Measurements from ENCODE around the gene BHMT2.
A peak's percentile ranks its signal among the peaks of the same experiment; 100 is the strongest.

The BHMT2 gene

GRCh38 chr5:79074641-79075040 lies 5.1 kb downstream of the BHMT2 start:
- DNase-seq: peak in 1 of 2 experiments; percentile 28

- DNase-seq: no peak
Measured at GRCh38 chr5:79075646-79076426, 6.3 kb downstream of the BHMT2 start.

GRCh38 chr5:79076819-79077218 lies 7.3 kb downstream of the BHMT2 start:
- DNase-seq: no peak

DNA sequence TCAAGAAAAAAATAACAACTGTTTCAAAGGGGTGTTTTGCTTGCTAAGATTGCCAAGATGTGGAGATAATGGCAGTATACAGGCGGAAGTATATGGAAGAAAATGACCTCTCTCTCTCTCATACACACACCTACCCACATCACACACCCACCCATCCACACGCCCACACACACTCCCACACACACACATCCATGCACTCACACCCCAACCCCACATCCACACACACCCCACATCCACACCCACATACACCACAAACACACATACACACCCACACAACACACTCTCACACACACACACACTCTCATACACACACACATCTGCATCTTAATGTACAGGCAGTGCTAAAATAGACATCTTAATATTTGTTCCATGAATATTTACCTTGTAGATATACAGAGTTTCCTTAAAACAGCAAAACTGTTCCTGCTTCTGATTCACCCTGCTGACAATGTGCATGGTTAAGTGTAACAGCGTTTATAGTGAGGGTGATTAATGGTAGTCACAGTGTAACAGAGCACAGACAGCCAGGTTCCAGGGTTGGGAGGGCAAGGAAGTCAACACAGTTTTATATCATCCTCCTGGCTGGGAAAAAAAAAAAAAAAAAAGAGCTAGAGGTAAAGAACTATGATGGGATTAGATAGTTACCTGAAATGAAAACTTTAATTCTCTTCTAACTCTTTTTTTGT lies 8.3 kb downstream of the BHMT2 start:
- DNase-seq: no peak

GRCh38 chr5:79080804-79081203 lies 11.2 kb downstream of the BHMT2 start:
- no peak for DNase-seq

DNA sequence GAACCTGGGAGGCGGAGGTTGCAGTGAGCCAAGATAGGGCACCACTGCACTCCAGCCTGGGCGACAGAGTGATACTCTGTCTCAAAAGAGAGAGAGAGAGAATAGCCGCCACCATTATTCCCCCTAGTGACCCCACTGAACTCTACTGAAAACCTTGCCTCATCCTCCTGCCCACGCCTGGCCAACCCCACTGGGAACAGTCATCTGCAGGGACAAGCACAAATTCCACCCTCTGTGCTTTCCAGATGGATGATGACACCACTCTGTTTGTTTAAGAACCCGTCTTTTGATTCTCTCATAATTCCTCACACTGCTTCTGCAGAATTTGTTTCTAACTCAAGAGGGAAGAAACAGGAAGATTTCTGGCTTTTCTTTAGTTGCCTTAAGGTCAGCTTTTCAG lies 12.2 kb downstream of the BHMT2 start:
- no peak for DNase-seq

- DNase-seq: no peak
Measured at GRCh38 chr5:79086116-79086515, 16.5 kb downstream of the BHMT2 start.

DNA sequence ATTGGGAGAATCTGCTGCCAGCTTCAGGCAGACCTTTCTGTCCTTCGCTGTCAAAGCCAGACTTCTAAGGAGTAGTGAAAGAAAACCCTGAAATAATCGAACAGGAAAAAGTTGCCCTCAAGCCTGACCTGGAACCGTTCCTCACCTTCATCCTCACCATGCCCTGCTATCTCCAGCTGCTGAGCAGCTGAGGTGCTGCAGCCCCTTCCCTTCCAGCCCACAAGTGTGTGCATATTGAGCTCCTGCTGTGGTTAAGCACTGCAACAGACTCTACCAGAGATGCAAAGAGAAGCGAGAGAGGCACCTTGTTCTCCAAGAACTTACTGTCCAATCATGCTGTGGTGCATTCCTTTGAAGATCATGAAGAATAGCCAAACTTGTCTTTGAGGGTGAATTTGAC lies 18.9 kb downstream of the BHMT2 start:
- no peak for DNase-seq

DNA sequence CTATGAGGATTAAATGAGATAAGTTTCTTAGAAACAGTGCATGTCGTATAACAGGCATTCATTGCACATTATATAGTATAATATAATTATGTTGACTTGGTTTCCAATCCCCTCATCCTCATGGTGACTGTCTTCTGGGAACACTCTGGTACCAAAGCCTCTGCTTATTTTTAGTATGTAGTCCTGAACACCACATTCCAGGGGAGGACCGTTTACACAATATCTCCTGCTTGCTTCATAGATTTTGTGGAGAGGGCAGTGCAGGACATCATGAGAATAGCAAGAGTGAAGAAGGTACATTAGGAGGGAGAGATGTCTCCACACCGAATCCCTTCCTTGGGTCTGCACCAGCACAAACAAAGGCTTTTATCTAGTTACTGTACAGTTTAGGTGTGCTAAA lies 21.5 kb downstream of the BHMT2 start:
- no peak for DNase-seq

GRCh38 chr5:79093762-79094161 lies 24.2 kb downstream of the BHMT2 start:
- no peak for DNase-seq

GRCh38 chr5:79105868-79106267 lies 36.3 kb downstream of the BHMT2 start:
- DNase-seq: no peak

DNA sequence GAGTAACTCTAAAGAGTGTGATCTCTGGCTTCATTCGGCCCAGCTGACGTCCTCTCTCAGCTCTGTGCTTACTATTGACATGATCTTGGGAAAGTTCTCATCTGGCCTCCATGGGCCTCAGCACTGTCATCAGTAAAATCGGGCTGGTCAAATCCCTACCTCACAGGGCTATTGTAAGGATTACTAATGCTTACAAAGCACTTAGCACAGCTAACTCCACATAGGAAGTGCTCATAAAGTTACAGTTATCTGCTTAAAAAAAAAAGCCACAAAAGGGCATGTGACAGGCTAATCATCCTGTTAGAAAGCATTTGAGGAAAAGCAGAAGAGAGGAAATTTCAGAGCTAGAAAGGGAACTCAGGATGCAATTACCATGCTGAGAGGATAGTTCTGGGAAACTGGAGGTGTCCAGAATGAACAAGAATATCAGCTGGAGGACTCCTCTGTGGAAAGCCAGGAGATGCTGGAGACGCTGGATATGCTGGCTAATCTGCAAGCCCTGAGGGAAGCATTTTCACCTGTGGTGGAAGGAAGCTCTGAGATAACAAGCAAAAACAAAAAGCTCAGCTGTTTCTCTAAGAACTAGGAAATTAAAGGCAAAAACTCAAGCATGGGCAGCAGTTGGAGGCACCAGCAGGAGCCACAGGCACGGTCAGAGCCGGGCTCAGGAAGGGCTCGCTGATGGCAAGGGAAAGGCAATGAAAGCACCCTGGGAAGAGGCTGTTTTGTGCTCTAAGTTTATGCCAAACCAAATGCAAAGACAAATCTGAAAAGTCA lies 37.6 kb downstream of the BHMT2 start:
- DNase-seq: no peak

- DNase-seq: no peak
Measured at GRCh38 chr5:79108086-79108485, 38.5 kb downstream of the BHMT2 start.

- no peak for DNase-seq
Measured at GRCh38 chr5:79108792-79109191, 39.2 kb downstream of the BHMT2 start.

- no peak for DNase-seq
Measured at GRCh38 chr5:79109527-79110492, 40.2 kb downstream of the BHMT2 start.

DNA sequence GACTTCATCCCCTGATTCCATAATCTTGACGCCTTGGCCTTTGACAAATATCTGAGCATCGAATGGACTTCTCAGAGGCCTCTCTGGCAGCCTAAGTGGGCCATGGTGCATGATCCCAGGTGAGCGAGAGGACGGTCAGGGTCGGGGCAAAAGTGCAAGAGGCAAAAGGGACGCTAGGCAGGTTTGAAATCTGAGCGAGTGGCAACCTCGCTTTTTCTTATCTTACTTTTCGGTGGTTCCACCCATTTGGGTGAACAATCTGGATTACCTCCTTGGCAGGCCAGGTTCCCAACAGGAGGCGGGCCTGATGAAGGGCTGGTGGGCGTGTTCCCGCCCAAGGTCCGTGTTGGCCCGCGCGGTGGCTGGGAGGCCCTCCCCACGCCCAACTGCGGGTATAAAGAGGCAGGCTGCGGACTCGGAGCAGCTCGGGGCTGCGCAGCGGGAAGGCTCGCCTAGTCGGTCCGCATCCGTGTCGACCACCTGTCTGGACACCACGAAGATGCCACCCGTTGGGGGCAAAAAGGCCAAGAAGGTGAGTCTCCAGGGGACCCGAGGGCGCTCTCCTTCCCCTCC lies 41.9 kb downstream of the BHMT2 start, which contains the start of gene BHMT:
Gene BHMT (plus strand): TSS at position 423 of the 573 bp plus-strand sequence. CDS start 77 bp downstream, at position 500.
- no peak for DNase-seq

DNA sequence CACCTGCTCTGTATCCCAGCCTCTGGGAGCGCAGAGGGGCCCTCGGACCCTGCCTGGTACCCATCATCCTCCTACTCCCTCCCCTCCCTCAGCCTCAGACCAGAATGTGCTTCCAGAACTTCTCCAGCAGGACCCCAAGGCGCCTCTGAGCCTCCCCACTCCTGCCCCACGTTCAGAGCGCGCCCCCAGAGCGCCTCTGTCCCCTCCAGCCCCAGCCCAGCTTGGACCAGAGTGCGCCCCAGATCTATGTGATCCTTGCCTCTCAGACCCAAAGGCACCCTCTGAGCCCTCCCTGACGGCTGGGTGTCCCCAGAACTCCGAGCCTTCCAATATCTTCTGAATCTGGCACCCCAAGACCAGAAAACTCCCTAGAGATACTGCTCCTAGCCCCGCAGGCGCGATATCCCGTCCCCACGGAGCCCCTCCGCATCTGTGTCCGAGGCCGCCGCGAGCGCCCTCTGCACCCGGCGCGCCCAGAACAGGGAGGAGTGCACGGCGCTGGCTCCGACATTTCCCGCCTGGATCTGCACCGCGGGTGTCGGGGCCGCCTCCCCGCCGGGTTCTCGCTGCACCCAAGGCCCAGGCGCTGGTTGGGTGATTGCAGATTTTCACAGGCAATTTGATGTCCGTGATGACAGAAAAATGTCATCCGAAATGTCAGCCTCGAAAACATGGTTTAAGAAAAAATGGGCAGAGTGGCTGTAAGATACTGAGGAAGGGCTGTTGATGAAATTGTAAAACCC lies 42.6 kb downstream of the BHMT2 start:
- DNase-seq: no peak

DNA sequence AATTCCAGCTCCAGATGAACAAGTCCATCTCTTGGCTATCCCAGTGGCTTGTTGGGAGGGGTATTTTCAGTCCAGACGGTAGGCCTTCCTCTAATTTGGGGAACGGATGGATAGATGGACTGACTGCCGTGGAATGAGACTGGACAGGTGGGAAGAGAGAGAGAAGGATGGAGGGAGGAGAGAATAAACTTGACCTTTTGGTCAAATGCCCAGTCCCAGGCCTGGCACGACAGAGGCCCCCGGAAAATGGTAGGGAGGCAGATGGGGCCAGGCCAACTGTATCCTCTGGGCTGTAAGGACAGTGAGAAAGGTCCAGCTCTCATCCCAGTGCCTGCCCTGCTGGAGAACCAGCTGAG lies 43.1 kb downstream of the BHMT2 start:
- no peak for DNase-seq

GRCh38 chr5:79119486-79119885 lies 49.9 kb downstream of the BHMT2 start:
- no peak for DNase-seq

- DNase-seq: no peak
Measured at GRCh38 chr5:79120221-79120620, 50.7 kb downstream of the BHMT2 start.

- no peak for DNase-seq
Measured at GRCh38 chr5:79122973-79123372, 53.4 kb downstream of the BHMT2 start.

Data from SW 1271 (cell line).